ENCODE measurements around the gene UNC93A. TPM values are rescaled to one million over a fixed set of nuclear protein-coding genes. Genes with fewer than 3 reads are reported as not detected.

The UNC93A gene
- polyA plus RNA-seq, 1 donor from 2014 or later = not detected

- H3K79me2 ChIP-seq (replicated peaks; ENCODE audit: insufficient read depth, low read length) = no peaks in the 10 kb centered on the region
- no peak overlapping the region for H3K9ac ChIP-seq (ENCODE audit: low read length)
- H3K4me2 ChIP-seq (ENCODE audit: low read length) = no peak overlapping the region
- no peak overlapping the region for H3K4me3 ChIP-seq (ENCODE audit: low read length)
- no peaks in the 10 kb centered on the region for H3K9me2 ChIP-seq (ENCODE audit: insufficient read depth, low read length)
- no peak overlapping the region for H3K27ac ChIP-seq (ENCODE audit: low read length)
- H3K36me3 ChIP-seq (ENCODE audit: insufficient read depth, low read length) = no peaks in the 10 kb centered on the region
- H2AFZ ChIP-seq (ENCODE audit: low read depth, low read length) = no peak overlapping the region
- TF ChIP-seq POLR2AphosphoS5 (IDR thresholded peaks at IDR 0.05) (no peak), CTCF (IDR thresholded peaks at IDR 0.05; ENCODE audit: poor library complexity, severe bottlenecking) (no peak), RAD21 (conservative IDR thresholded peaks at IDR 0.05) (no peak), REST (IDR thresholded peaks at IDR 0.05; ENCODE audit: borderline replicate concordance) (no peak), EZH2 (IDR thresholded peaks at IDR 0.05; ENCODE audit: borderline replicate concordance, insufficient read depth, low read length, poor library complexity, severe bottlenecking) (no peak)
- H3F3A ChIP-seq (ENCODE audit: insufficient read depth, low read length, poor library complexity, severe bottlenecking) = no peaks in the 10 kb centered on the region
- no peaks in the 10 kb centered on the region for H3K9me3 ChIP-seq (ENCODE audit: low read length)
- H3K27me3 ChIP-seq (ENCODE audit: insufficient read depth, low read depth, low read length) = no peaks in the 10 kb centered on the region
- H4K20me1 ChIP-seq (ENCODE audit: insufficient read depth) = no peaks in the 10 kb centered on the region
These were observed 23.2 kb upstream of the UNC93A start for GRCh38 chr6:167267921-167268401.

- Histone ChIP-seq H3K79me2 (replicated peaks; ENCODE audit: insufficient read depth, low read length) (no peaks in the 10 kb centered on the region), H3K9ac (ENCODE audit: low read length) (no peak overlapping the region), H3F3A (ENCODE audit: insufficient read depth, low read length, poor library complexity, severe bottlenecking) (no peaks in the 10 kb centered on the region), H3K4me3 (ENCODE audit: low read length) (no peak overlapping the region), H3K27me3 (ENCODE audit: insufficient read depth, low read depth, low read length) (no peaks in the 10 kb centered on the region), H3K36me3 (ENCODE audit: insufficient read depth, low read length) (no peaks in the 10 kb centered on the region), H3K9me2 (ENCODE audit: insufficient read depth, low read length) (no peaks in the 10 kb centered on the region), H3K9me3 (ENCODE audit: low read length) (no peaks in the 10 kb centered on the region), H4K20me1 (ENCODE audit: insufficient read depth) (no peaks in the 10 kb centered on the region), H3K4me2 (ENCODE audit: low read length) (no peak overlapping the region), H3K27ac (ENCODE audit: low read length) (no peak overlapping the region), H2AFZ (ENCODE audit: low read depth, low read length) (no peak overlapping the region)
- TF ChIP-seq POLR2AphosphoS5 (IDR thresholded peaks at IDR 0.05) (no peak), EZH2 (IDR thresholded peaks at IDR 0.05; ENCODE audit: borderline replicate concordance, insufficient read depth, low read length, poor library complexity, severe bottlenecking) (no peak), CTCF (IDR thresholded peaks at IDR 0.05; ENCODE audit: poor library complexity, severe bottlenecking) (no peak), EP300 (conservative IDR thresholded peaks at IDR 0.05; ENCODE audit: poor library complexity, severe bottlenecking) (no peak), RAD21 (conservative IDR thresholded peaks at IDR 0.05) (no peak), MXI1 (conservative IDR thresholded peaks at IDR 0.05; ENCODE audit: poor library complexity, severe bottlenecking) (no peak), SMC3 (conservative IDR thresholded peaks at IDR 0.05; ENCODE audit: poor library complexity) (no peak), REST (IDR thresholded peaks at IDR 0.05; ENCODE audit: borderline replicate concordance) (no peak), TAF1 (IDR thresholded peaks at IDR 0.05; ENCODE audit: low read depth) (no peak)
These were observed 22.3 kb upstream of the UNC93A start for GRCh38 chr6:167268683-167269280.

All from neural cell (in vitro differentiated cells).